Stimulated activated CD4-positive, alpha-beta T cell treated with anti-CD3 and anti-CD28 coated beads, TNF-alpha, amount 100 ng/mL, for 24 hours (primary cell): ENCODE results near the gene ARMC2.
"Not testable (repeated sequence)": the region's sequence is repeated elsewhere in the genome, so short reads cannot be mapped to it uniquely, and the experiment has no call there.

ENCODE experiments used
- DNase-seq, 3 experiments: peaks; one replicate each; pipeline ENCODE4 v3.0.0-alpha.2; 2020; ENCODE audit warnings: low read depth in 3 of 3

The ARMC2 gene

GRCh38 chr6:108916026-108916686 is 67.9 kb downstream of the ARMC2 start:
- DNase-seq, result no peak

DNA sequence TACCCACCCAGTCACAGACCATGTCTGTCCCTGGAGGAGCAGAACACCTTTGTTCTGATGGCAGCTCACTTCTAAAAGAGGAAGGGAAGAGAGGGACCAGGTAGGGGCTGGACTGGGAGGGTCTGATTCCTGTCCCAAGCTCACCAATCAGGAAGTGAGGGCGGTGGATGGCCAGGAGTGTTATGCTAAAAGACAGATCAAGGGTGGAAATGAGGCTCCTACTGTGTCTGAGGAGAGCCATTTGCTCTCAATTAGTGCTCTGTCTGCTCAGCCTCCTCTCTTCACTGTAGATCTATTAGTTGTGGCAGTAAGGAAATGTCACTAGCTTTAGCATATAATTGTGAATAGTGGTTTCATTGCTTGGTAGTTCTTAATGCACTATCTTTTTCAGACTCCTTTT is 72.5 kb downstream of the ARMC2 start:
- no peak for DNase-seq

DNA sequence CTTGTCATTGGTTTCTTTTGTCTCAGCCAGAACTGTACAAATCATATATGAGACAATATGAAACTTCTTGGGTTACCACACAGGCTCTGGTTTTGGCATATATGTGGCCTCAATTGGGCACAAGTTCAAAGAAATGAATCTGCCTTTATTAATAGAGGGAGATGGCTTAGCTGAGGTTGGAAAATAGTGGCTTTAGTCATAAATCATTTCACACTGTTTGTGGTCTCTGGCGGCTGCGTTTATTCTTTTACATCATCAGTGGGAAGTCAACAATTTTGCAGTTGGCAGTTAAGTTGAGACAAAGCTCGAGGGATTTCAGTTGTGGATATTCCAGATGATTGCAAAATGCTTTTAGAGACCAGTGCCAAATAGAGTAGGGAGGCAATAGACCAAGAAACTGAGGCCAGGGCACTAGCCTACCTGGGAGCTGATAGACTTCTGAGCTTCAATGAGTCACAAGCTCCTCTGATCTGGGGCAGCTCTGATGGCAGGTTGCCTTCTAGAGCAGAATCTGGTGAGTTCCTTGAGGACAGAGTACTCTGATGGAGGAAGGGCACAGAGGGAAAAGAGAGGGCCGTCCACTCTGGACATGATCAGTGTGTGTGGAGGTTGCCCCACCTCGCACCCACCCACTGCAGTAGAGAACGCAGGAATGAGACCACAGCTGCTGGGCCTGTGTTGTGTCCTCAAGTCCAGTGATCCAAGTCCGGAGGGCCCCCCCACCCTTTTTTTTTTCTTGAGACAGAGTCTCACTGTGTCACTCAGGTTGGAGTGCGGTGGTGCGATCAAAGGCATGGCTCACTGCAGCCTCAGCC is 73.5 kb downstream of the ARMC2 start:
- DNase-seq, result no peak

DNA sequence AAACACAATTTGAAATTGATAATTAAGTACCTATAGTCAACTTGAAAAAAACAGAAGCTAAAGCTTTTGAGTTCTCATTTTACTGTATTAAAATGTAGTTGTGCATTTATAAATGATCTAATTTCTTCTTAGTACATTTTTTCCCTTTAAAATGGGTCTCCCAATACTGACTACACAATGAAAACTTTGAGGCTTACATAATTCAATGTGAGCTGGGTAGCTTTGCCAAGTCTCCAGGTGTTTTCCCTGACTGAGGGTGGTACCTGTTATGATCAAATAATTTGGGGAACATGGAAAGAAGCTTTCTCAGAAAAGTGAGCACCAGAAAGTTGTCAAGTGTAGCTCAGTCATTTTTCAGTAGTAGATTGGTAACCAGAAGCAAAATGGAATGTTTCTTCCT is 74.3 kb downstream of the ARMC2 start:
- no peak for DNase-seq

DNA sequence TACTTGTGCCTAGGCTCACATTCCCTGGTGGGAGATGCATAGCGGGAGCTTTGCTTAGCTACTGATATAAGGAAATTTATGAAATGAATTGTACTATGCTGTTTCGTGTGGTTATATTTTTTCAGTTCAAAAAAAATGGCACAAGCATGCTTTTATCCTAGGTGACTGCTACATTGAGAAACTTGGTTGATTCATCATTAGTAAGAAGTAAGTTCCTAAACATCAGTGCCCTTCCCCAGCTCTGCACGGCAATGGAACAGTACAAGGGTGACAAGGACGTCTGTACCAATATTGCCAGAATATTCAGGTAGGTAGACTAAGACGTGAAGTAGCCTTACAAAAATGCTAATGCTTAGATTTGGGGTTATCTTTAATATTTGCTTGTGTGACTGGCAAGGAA is 79.7 kb downstream of the ARMC2 start:
- no peak for DNase-seq

DNA sequence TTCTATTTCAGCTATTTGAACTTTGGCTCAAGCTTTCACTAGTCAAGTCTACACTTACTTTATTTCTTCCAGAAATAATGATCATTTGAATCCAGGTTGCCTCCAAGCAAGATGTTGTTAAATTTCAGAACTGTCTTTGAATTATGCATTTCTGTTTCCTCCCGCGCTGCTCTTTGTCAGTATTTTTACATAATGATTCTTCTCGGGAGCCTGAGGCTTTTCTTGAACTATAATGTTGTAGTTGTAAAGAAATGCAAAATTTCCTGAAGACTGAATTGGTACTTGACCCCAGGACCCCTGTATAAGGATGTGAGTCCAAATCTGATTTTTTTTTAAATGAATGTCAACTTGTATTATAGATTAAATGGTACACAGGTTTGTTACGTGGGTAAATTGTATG is 80.4 kb downstream of the ARMC2 start:
- no peak for DNase-seq

DNA sequence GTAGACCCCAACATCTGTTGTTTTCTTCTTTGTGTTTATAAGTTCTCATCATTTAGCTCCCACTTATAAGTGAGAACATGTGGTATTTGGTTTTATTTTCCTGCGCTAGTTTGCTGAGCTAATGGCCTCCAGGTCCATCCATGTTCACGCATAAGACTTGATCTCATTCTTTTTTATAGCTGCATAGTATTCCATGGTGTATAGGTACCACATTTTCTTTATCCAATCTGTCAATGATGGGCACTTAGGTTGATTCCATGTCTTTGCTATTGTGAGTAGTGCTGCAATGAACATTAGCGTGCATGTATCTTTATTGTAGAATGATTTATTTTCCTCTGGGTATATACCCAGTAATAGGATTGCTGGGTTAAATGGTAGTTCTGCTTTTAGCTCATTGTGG is 82.9 kb downstream of the ARMC2 start:
- not testable (repeated sequence) for DNase-seq

GRCh38 chr6:108937170-108937569 is 88.9 kb downstream of the ARMC2 start:
- no peak for DNase-seq

- no peak for DNase-seq
Observed at GRCh38 chr6:108940741-108941140, 92.5 kb downstream of the ARMC2 start.

- no peak for DNase-seq
Observed at GRCh38 chr6:108941281-108941680, 93.1 kb downstream of the ARMC2 start.

DNA sequence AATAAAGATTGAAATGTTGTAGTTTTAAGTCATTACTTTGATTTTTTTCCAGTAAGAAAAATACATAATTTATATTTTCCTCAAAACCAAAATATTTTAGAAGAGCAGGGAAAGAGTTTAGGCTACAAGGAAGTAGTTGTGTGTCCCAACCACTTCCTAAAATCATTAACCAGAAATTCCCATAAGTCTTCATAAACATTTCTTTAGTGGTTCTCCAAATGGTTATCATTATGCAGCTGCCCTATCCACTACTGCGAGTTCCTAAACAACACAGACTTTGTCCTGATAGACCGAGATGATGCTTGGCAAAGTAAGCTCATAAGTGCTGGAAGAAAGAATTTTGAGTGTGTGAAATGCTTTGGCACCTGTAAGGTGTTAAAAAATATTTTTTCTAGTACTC is 93.6 kb downstream of the ARMC2 start:
- no peak for DNase-seq

- DNase-seq, result peak; percentile 13 to 49 (median 20)
Observed at GRCh38 chr6:108942556-108943492, 94.6 kb downstream of the ARMC2 start.

- no peak for DNase-seq
Observed at GRCh38 chr6:108944071-108944470, 95.8 kb downstream of the ARMC2 start.

- DNase-seq, result no peak
Observed at GRCh38 chr6:108944707-108945680, 96.8 kb downstream of the ARMC2 start.

DNA sequence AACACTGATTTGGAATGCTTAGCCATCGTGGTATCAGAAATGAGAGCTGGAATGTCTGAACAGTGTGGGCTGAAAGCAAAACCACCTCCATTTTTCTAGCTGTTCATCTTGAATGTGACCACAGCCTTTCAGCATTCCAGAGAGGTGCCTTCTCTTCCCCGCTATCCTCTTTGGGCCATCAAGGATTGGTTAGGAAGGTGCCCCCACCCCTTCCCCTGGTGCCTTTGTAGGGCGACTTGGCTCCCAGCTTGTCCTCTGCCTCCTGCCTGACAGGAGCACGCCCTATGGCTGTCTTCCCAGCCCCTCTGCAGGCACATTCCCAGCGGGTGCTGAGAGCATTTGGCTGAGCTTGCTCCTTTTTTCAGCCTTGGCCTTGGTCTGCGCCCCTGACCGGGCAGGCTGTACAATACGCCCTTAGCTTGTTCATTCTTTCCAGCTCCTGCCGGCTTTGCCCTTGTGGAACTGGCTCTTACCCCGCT is 97.5 kb downstream of the ARMC2 start:
- DNase-seq, result no peak

DNA sequence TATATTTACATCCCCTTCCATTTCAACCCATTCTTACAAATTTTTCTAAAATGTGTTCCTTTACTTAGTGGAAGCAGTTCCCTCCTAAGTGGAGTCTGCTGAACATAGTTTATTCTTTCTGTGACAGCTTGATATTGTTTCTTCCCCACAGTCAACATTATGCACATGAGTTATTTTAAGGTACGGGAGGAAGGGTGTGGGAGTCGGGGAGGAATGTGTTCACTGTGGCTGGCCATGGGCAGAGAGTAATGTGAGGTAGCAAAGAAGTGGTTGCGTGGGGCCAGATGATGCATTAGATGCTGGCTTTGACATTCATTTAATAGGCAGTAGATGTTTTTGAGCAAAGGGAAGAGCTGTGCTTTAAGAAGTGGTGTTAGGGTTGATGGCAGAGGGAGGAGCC is 98.5 kb downstream of the ARMC2 start:
- no peak for DNase-seq

DNA sequence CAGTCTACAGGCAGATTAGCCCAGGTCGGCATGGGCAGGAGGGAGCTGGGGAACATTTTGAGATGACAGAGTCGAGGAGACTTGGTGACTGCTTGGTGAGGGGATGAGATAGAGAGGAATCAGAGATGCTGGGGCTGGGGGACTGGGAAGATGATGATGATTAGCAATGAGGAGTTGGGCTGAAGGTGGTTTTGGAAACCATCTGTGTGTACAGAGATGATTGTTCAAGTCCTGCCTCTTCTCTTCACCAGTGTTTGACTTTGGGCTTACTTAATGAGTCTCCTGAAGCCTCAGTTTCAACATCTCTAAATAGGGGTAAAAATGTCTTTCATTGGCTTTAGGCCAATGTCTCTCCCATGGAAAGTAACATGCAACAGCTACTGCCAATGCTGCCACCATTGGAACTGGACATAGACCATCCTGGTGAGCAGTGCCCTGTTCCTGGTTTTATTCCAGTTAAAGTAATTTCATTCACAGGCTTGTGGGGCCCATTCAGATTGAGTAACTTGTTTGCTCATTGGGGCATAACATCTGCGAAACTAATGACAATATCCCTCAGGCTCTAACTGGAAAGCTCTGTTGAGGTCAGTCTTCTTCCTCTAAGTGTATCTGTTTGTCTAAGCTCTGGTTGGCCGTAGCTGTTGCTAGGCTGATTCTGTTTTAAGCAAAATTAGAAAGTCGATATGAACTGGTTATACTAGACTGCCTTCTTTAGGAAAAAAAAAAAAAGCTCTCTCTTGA is 99.1 kb downstream of the ARMC2 start:
- DNase-seq, result no peak

DNA sequence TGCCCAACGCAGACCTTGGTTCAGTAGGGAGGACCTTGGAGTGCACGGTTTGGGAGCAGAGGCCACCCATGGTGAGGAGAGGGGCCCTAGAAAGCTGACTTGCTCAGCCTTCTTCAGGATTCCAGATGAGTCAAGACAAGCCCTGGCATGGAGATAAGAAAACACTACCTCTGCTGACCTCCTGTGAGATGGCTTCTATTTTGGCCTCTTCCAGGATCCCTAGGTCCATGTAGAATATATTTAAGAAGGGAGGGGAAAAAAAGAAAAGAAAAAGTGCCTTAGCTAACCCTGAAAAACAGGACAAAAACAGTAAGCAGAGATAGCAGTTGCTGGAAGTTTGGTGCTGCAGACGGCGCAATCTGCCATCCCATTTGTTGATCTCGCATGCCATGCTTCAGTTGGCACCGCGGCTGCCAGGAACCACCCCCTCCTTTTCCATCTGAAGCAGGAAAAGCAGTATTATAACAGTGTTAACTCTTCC is 100.0 kb downstream of the ARMC2 start:
- DNase-seq, result no peak

GRCh38 chr6:108951351-108951953 is 103.2 kb downstream of the ARMC2 start:
- DNase-seq, result no peak
